Omental fat pad (tissue), 4 donors: ENCODE measurements around the gene ZMYM4. TPM values are rescaled to one million over a fixed set of nuclear protein-coding genes. Genes with fewer than 3 reads are reported as not detected.

Experiments
- ATAC-seq: fragments of 150-250 bp; one replicate; pipeline ENCODE4 v1.9.1; 2016; ENCODE audit warnings: mild to moderate bottlenecking, moderate library complexity; ENCODE audit not compliant: low FRiP score
- DNase-seq: peaks from one replicate; pipeline ENCODE4 v3.0.0-alpha.2; 2019; ENCODE audit warnings: low spot score
- CTCF ChIP-seq, 3 donors: fragments of 450-650 bp; IDR thresholded peaks; one replicate each; pipeline ENCODE4 v1.5.1; 2016 to 2017; ENCODE audit warnings: antibody characterized with exemption in 3 of 3, mild to moderate bottlenecking in 3 of 3, moderate library complexity in 2 of 3
- total RNA-seq, 4 donors: library from RNA; depleted of rRNA; stranded (reverse); fragments of >200 nt; gene quantifications; one replicate each; pipeline ENCODE4 v1.1.0, GENCODE V29; 2016

Gene ZMYM4
- total RNA-seq, 4 donors from 2014 or later = 31.7 to 38.3 (median 33.9) TPM

GRCh38 chr1:35298464-35298863, 30.0 kb downstream of the ZMYM4 start:
- DNase-seq (no peak), ATAC-seq (no peak)
- TF ChIP-seq CTCF (IDR thresholded peaks at IDR 0.05) = no peak

- TF ChIP-seq CTCF (IDR thresholded peaks at IDR 0.05) = no peak
- ATAC-seq (no peak), DNase-seq (no peak)
These were observed 31.9 kb downstream of the ZMYM4 start for GRCh38 chr1:35300376-35300775.

GRCh38 chr1:35301674-35302392, 33.3 kb downstream of the ZMYM4 start:
- TF ChIP-seq CTCF (IDR thresholded peaks at IDR 0.05) = no peak
- DNase-seq (no peak), ATAC-seq (no peak)

GRCh38 chr1:35305383-35305782, 36.9 kb downstream of the ZMYM4 start:
- DNase-seq (no peak), ATAC-seq (no peak)
- TF ChIP-seq CTCF (IDR thresholded peaks at IDR 0.05) = no peak

GRCh38 chr1:35315649-35316048, 47.1 kb downstream of the ZMYM4 start:
- no peak for ATAC-seq
- TF ChIP-seq CTCF (IDR thresholded peaks at IDR 0.05) = no peak
- DNase-seq = no peak

- ATAC-seq = no peak
- DNase-seq = no peak
- no peak for TF ChIP-seq CTCF (IDR thresholded peaks at IDR 0.05)
These were observed 47.8 kb downstream of the ZMYM4 start for GRCh38 chr1:35316264-35316663.

- no peak for ATAC-seq
- no peak for TF ChIP-seq CTCF (IDR thresholded peaks at IDR 0.05)
- DNase-seq = no peak
These were observed 51.6 kb downstream of the ZMYM4 start for GRCh38 chr1:35319988-35320713.
